Gastrocnemius medialis (tissue), 4 donors: Measurements from ENCODE around the gene CXXC5. TPM values are rescaled to one million over a fixed set of nuclear protein-coding genes. Genes with fewer than 3 reads are reported as not detected.
"Not testable (repeated sequence)": the region's sequence is repeated elsewhere in the genome, so short reads cannot be mapped to it uniquely, and the experiment has no call there.

Source experiments
- ATAC-seq, 2 donors: fragments of 150-250 bp; one replicate each; pipeline ENCODE4 v1.9.1; 2016
- DNase-seq, 2 donors: peaks; one replicate each; pipeline ENCODE4 v3.0.0-alpha.2; 2019
- H3K27ac ChIP-seq, 4 donors: fragments of 200-600 bp; sonication (generic); 1 replicate in 1 of 4; 2 replicates in 3 of 4; pipeline ENCODE4 v1.5.1; 2016 to 2018; ENCODE audit warnings: mild to moderate bottlenecking in 2 of 4, moderate library complexity in 1 of 4
- H3K27me3 ChIP-seq, 3 donors: fragments of 200-600 bp; sonication (generic) in 2 of 3; 1 replicate in 1 of 3; 2 replicates in 2 of 3; pipeline versions ENCODE4 v1.5.1 to v1.6.0; 2016 to 2019; ENCODE audit warnings: mild to moderate bottlenecking in 1 of 3, moderate library complexity in 1 of 3
- H3K36me3 ChIP-seq, 2 donors: fragments of 200-600 bp; sonication (generic) in 1 of 2; one replicate each; pipeline ENCODE4 v1.5.1; 2017 to 2018
- H3K4me1 ChIP-seq, 2 donors: fragments of 200-600 bp; sonication (generic) in 1 of 2; one replicate each; pipeline ENCODE4 v1.5.1; 2016 to 2017; ENCODE audit warnings: mild to moderate bottlenecking in 2 of 2
- H3K4me3 ChIP-seq, 4 donors: fragments of 200-600 bp; sonication (generic) in 3 of 4; 1 replicate in 1 of 4; 2 replicates in 3 of 4; pipeline ENCODE4 v1.5.1; 2016 to 2019; ENCODE audit warnings: mild to moderate bottlenecking in 2 of 4
- H3K9me3 ChIP-seq, 3 donors: fragments of 200-600 bp; sonication (generic) in 2 of 3; 1 replicate in 1 of 3; 2 replicates in 2 of 3; pipeline ENCODE4 v1.5.1; 2016 to 2019
- POLR2A ChIP-seq, 2 donors: fragments of 450-650 bp; IDR thresholded peaks; one replicate each; pipeline ENCODE4 v1.6.1; 2017; ENCODE audit warnings: antibody characterized with exemption in 2 of 2, mild to moderate bottlenecking in 2 of 2, moderate library complexity in 2 of 2
- in situ Hi-C, 4 donors: fragments of 200-750 bp; cut with MboI; loops; one replicate each; pipeline versions ENCODE4 v1.15.0 to v1.8.0; 2017; ENCODE audit warnings: low sequenced_read_pairs in 4 of 4
- intact Hi-C: fragments of 100-400 bp; cut with DNase I; formaldehyde crosslinking; loops from one replicate; pipeline ENCODE4 v1.15.1; 2023; ENCODE audit warnings: low total_unique reads
- total RNA-seq, 4 donors: library from RNA; depleted of rRNA; stranded (reverse); fragments of >200 nt; gene quantifications; one replicate each; pipeline versions ENCODE4 v1.1.0 to v1.2.3, GENCODE V29; 2016
- TF ChIP-seq, protein P1 (sequence below), 5 experiments: fragments of 450-650 bp in 3 of 5; fragments of 200-600 bp in 2 of 5; sonication (generic) in 2 of 5; IDR thresholded peaks in 4 of 5; conservative IDR thresholded peaks in 1 of 5; 1 replicate in 4 of 5; 2 replicates in 1 of 5; pipeline ENCODE4 v1.5.1; 2016 to 2019; ENCODE audit warnings: antibody characterized with exemption in 5 of 5, mild to moderate bottlenecking in 3 of 5, moderate library complexity in 3 of 5

The CXXC5 gene
- 10 to 100 TPM; 38.5 to 83.8 (median 60.9) TPM for total RNA-seq

DNA sequence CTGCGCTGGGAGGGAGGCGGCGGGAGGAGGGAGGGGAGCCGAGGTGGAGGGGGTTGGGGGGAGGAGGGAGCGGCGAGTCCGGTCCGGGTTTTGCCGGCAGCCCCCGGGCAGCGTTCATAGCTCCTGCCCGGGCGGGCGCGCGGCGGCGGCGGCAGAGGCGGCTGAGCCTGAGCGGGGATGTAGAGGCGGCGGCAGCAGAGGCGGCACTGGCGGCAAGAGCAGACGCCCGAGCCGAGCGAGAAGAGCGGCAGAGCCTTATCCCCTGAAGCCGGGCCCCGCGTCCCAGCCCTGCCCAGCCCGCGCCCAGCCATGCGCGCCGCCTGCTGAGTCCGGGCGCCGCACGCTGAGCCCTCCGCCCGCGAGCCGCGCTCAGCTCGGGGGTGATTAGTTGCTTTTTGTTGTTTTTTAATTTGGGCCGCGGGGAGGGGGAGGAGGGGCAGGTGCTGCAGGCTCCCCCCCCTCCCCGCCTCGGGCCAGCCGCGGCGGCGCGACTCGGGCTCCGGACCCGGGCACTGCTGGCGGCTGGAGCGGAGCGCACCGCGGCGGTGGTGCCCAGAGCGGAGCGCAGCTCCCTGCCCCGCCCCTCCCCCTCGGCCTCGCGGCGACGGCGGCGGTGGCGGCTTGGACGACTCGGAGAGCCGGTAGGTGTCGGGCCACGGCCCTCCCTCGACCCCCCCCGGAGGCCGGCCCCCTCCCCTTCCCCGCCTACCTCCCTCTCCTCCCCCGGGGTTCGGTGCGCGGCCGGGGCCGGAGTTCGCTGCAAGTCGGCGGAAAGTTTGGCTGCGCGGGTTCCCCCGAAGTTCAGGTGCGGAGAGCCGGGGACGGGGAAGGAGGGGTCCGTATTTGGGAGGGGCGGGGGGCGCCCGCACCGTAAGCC, at the start of gene CXXC5:
TSS of gene CXXC5 (plus strand) at position 145 of the 877 bp plus-strand sequence. CDS start 32,175 bp downstream, outside the sequence.
- peak; percentile 37 to 43 for ATAC-seq
- H3K27ac ChIP-seq, result peak within 1 kb of the TSS; percentile 97 to 99 (median 98)
- peak within 1 kb of the TSS; percentile 77 to 92 (median 90) for H3K4me3 ChIP-seq
- in situ Hi-C loops, result no loop called here
- H3K9me3 ChIP-seq, result no peaks in the 10 kb centered on the region
- peak; percentile 71 to 86 for DNase-seq
- peak; percentile 94 to 96 for TF ChIP-seq POLR2A (IDR thresholded peaks at IDR 0.05)
- TF ChIP-seq, protein P1, sequence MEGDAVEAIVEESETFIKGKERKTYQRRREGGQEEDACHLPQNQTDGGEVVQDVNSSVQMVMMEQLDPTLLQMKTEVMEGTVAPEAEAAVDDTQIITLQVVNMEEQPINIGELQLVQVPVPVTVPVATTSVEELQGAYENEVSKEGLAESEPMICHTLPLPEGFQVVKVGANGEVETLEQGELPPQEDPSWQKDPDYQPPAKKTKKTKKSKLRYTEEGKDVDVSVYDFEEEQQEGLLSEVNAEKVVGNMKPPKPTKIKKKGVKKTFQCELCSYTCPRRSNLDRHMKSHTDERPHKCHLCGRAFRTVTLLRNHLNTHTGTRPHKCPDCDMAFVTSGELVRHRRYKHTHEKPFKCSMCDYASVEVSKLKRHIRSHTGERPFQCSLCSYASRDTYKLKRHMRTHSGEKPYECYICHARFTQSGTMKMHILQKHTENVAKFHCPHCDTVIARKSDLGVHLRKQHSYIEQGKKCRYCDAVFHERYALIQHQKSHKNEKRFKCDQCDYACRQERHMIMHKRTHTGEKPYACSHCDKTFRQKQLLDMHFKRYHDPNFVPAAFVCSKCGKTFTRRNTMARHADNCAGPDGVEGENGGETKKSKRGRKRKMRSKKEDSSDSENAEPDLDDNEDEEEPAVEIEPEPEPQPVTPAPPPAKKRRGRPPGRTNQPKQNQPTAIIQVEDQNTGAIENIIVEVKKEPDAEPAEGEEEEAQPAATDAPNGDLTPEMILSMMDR (IDR thresholded peaks at IDR 0.05 in 4 of 5, conservative IDR thresholded peaks at IDR 0.05 in 1 of 5), result peak in 1 of 5 experiments; percentile 4
- no peaks in the 10 kb centered on the region for H3K36me3 ChIP-seq
- H3K4me1 ChIP-seq, result peaks cover 41 to 46% of the 10 kb centered on the region in 2 donors
- no peaks in the 10 kb centered on the region for H3K27me3 ChIP-seq
- intact Hi-C loops, result loop anchor here (1.0 to 2.0 kb wide), 2 partner anchors 11 to 36 kb away; no protein-coding TSS in a partner anchor

DNA sequence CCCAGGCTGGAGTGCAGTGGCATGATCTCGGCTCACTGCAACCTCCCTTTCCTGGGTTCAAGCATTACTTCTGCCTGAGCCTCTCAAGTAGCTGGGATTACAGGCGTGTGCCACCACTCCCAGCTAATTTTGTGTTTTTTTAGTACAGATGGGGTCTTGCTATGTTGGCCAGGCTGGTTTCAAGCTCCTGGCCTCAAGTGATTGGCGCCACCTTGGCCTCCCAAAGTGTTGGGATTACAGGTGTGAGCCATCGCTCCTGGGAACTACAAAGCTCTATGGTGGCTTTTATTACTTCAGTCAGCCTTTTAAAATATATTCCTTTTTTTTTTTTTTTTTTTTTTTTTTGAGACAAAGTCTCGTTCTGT, 49.6 kb upstream of the CXXC5 start:
- in situ Hi-C loops, H3K27me3 ChIP-seq, intact Hi-C loops, ATAC-seq, H3K9me3 ChIP-seq, H3K4me3 ChIP-seq, DNase-seq: not testable (repeated sequence)
- Histone ChIP-seq H3K36me3 (peaks cover 0 to 23% of the 10 kb centered on the region in 2 donors), H3K27ac (peak overlapping the region; percentile 81 to 89 (median 87)), H3K4me1 (peaks cover 28 to 36% of the 10 kb centered on the region in 2 donors)

DNA sequence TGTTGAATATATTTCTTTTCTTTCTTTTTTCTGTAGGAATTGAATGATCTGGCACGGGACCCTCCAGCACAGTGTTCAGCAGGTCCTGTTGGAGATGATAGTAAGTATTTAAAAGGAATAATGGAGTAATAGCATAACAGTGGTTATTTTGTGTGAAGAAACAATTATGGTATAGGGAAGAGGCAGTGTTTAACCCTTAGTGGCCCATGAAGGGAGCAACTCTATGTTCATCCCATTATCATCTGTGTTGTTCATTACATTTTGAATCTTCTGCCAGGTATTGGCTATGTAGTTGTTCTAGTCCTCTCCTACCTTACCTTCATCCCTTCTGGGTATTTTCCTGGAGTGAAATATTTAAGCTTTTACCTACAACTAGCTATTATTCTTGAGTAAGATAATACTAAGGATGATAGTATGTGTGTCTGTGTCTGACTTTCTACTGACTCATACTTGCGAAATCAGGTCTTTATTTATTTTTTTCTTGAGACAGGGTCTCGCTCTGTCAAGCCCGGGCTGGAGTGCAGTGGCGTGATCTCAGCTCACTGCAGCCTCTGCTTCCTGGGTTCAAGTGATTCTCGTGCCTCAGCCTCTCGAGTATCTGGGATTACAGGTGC, 47.7 kb upstream of the CXXC5 start:
- DNase-seq (no peak), ATAC-seq (no peak)
- Histone ChIP-seq H3K36me3 (peaks cover 0 to 23% of the 10 kb centered on the region in 2 donors), H3K9me3 (no peaks in the 10 kb centered on the region), H3K4me1 (peaks cover 18 to 22% of the 10 kb centered on the region in 2 donors), H3K4me3 (no peak overlapping the region), H3K27ac (peak overlapping the region; percentile 81 to 89 (median 87)), H3K27me3 (no peaks in the 10 kb centered on the region)
- intact Hi-C loops (loop anchor here (2.0 kb wide), 1 partner anchor 40 kb away; the partner anchor contains the start of gene UBE2D2), in situ Hi-C loops (no loop called here)
- TF ChIP-seq, protein P1 (IDR thresholded peaks at IDR 0.05 in 4 of 5, conservative IDR thresholded peaks at IDR 0.05 in 1 of 5), result no peak
- no peak for TF ChIP-seq POLR2A (IDR thresholded peaks at IDR 0.05)

DNA sequence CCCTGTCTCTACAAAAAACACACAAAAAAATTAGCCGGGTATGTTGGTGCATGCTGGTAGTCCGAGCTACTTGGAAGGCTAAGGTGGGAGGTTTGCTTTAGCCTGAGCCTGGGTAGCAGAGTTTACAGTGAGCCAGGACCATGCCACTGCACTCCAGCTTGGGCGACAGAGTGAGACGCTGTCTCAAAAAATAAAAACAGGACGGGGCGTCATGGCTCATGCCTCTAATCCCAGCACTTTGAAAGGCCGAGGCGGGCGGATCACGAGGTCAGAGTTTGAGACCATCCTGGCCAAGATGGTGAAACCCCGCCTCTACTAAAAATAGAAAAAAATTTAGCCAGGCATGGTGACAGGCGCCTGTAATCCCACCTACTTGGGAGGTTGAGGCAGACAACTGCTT, 46.7 kb upstream of the CXXC5 start:
- TF ChIP-seq, protein P1 (IDR thresholded peaks at IDR 0.05 in 4 of 5, conservative IDR thresholded peaks at IDR 0.05 in 1 of 5), result no peak
- peak in 1 of 2 donors; percentile 19 for TF ChIP-seq POLR2A (IDR thresholded peaks at IDR 0.05)
- Histone ChIP-seq H3K36me3 (peaks cover 0 to 23% of the 10 kb centered on the region in 2 donors), H3K9me3 (no peaks in the 10 kb centered on the region), H3K27ac (peak overlapping the region; percentile 81 to 89 (median 87)), H3K27me3 (no peaks in the 10 kb centered on the region), H3K4me3 (no peak overlapping the region), H3K4me1 (peaks cover 18 to 22% of the 10 kb centered on the region in 2 donors)
- peak; percentile 22 to 81 for DNase-seq
- peak; percentile 61 for ATAC-seq
- in situ Hi-C loops (no loop called here), intact Hi-C loops (loop anchor here (2.0 kb wide), 1 partner anchor 41 kb away; the partner anchor contains the start of gene UBE2D2)

DNA sequence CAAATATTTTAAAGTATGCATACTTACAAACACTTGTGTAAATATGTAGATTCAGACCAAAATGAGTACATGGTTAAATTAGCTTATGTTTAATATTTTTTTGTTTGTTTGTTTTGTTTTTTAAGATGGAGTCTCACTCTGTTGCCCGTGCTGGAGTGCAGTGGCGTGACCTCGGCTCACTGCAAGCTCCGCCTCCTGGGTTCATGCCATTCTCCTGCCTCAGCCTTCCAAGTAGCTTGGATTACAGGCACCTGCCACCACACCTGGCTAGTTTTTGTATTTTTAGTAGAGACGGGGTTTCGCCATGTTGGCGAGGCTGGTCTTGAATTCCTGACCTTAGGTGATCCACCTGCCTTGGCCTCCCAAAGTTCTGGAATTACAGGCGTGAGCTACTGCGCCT, 46.2 kb upstream of the CXXC5 start:
- peak; percentile 48 to 71 for ATAC-seq
- Histone ChIP-seq H3K4me1 (peaks cover 18 to 25% of the 10 kb centered on the region in 2 donors), H3K36me3 (peaks cover 0 to 26% of the 10 kb centered on the region in 2 donors), H3K27ac (peak overlapping the region; percentile 81 to 89 (median 87))
- DNase-seq, result peak; percentile 49 to 90
- H3K9me3 ChIP-seq, H3K27me3 ChIP-seq, H3K4me3 ChIP-seq, in situ Hi-C loops: not testable (repeated sequence)
- intact Hi-C loops, result loop anchor here (2.0 kb wide), 1 partner anchor 41 kb away; the partner anchor contains the start of gene UBE2D2
